GM23338 (cell line): ENCODE data around the gene VEGFD.

Experiments
- CTCF ChIP-seq, 2 experiments: fragments of 200-600 bp in 1 of 2; sonication (generic) in 1 of 2; conservative IDR thresholded peaks; 2 replicates each; pipeline versions ENCODE4 v1.5.1 to v1.6.1; 2016 to 2017; ENCODE audit warnings: antibody characterized with exemption in 2 of 2, low read depth in 2 of 2, mild to moderate bottlenecking in 2 of 2, moderate library complexity in 1 of 2
- EZH2 ChIP-seq: fragments of 200-600 bp; sonication (generic); IDR thresholded peaks from one replicate; pipeline ENCODE4 v1.8.0; 2017; ENCODE audit warnings: antibody characterized with exemption, mild to moderate bottlenecking, low read depth; ENCODE audit not compliant: unreplicated experiment

GRCh38 chrX:15298780-15299179 is 85.4 kb downstream of the VEGFD start:
- TF ChIP-seq CTCF (conservative IDR thresholded peaks at IDR 0.05; ENCODE audit: low read depth in 2 of 2): no peak
- no peak for TF ChIP-seq EZH2
